ENCODE data around the gene PTPRF.

PTPRF gene

GRCh38 chr1:43507296-43508295 is 23.1 kb upstream of the PTPRF start:
- no peak for DNase-seq (ENCODE audit: extremely low read depth, low read depth)
- no peak overlapping the region for H3K4me3 ChIP-seq (replicated peaks; ENCODE audit: low read depth, low read length)
- TF ChIP-seq CTCF (IDR thresholded peaks at IDR 0.05; ENCODE audit: low read depth, low read length, missing control alignments), result no peak

GRCh38 chr1:43509007-43509739 is 21.5 kb upstream of the PTPRF start:
- DNase-seq (ENCODE audit: extremely low read depth, low read depth), result no peak
- TF ChIP-seq CTCF (IDR thresholded peaks at IDR 0.05; ENCODE audit: low read depth, low read length, missing control alignments), result no peak
- H3K4me3 ChIP-seq (replicated peaks; ENCODE audit: low read depth, low read length), result no peak overlapping the region

- DNase-seq (ENCODE audit: extremely low read depth, low read depth), result no peak
- no peak for TF ChIP-seq CTCF (IDR thresholded peaks at IDR 0.05; ENCODE audit: low read depth, low read length, missing control alignments)
- no peak overlapping the region for H3K4me3 ChIP-seq (replicated peaks; ENCODE audit: low read depth, low read length)
Measured at GRCh38 chr1:43509740-43510375, 20.8 kb upstream of the PTPRF start.

GRCh38 chr1:43510621-43511020 is 20.1 kb upstream of the PTPRF start:
- no peak for TF ChIP-seq CTCF (IDR thresholded peaks at IDR 0.05; ENCODE audit: low read depth, low read length, missing control alignments)
- no peak overlapping the region for H3K4me3 ChIP-seq (replicated peaks; ENCODE audit: low read depth, low read length)

GRCh38 chr1:43511394-43511793 is 19.3 kb upstream of the PTPRF start:
- H3K4me3 ChIP-seq (replicated peaks; ENCODE audit: low read depth, low read length), result no peak overlapping the region
- TF ChIP-seq CTCF (IDR thresholded peaks at IDR 0.05; ENCODE audit: low read depth, low read length, missing control alignments), result no peak
- DNase-seq (ENCODE audit: extremely low read depth, low read depth), result no peak

More at GRCh38 chr1:43510621-43511020, 20.1 kb upstream of the PTPRF start:
- no peak for DNase-seq (ENCODE audit: extremely low read depth, low read depth)

- TF ChIP-seq CTCF (IDR thresholded peaks at IDR 0.05; ENCODE audit: low read depth, low read length, missing control alignments), result no peak
- DNase-seq (ENCODE audit: extremely low read depth, low read depth), result no peak
- H3K4me3 ChIP-seq (replicated peaks; ENCODE audit: low read depth, low read length), result no peak overlapping the region
Measured at GRCh38 chr1:43512133-43512532, 18.6 kb upstream of the PTPRF start.

Data from HFF-Myc (cell line).